ENCODE data around the gene L2HGDH. TPM values are rescaled to one million over a fixed set of nuclear protein-coding genes. Genes with fewer than 3 reads are reported as not detected.

Gene L2HGDH
- total RNA-seq, 3 donors from 2014 or later, result 3.8 to 6.9 (median 6.3) TPM

GRCh38 chr14:50257732-50258131 is 54.3 kb downstream of the L2HGDH start:
- H3K36me3 ChIP-seq, result no peaks in the 10 kb centered on the region
- H3K27me3 ChIP-seq, result no peaks in the 10 kb centered on the region
- DNase-seq (ENCODE audit: low spot score in 2 of 2), result no peak
- H3K4me3 ChIP-seq, result no peak overlapping the region
- H3K4me1 ChIP-seq, result no peaks in the 10 kb centered on the region
- TF ChIP-seq CTCF (IDR thresholded peaks at IDR 0.05) (no peak), POLR2AphosphoS5 (IDR thresholded peaks at IDR 0.05) (no peak)
- H3K27ac ChIP-seq, result no peak overlapping the region
- no peaks in the 10 kb centered on the region for H3K9me3 ChIP-seq
- intact Hi-C loops (cut with DNase I; ENCODE audit: low total_unique reads), result no loop called here

DNA sequence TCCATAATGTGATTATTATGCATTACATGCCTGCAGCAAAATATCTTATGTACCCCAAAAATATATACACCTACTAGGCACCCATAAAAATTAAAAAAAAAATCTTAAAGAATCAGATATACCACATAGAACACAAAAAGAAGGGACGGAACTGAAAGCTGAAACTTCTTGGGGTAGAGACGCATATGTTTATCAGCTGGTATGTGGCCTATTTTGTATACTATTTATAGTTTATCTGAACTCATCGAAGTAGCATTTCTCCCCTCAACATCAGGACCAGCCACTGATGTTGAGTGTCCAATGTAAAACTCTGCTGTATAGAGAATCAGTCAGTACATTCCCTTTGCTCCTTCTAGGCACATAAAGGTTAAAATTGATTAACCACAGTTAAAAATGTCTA is 57.8 kb downstream of the L2HGDH start:
- H3K27ac ChIP-seq, result no peak overlapping the region
- H3K27me3 ChIP-seq, result no peaks in the 10 kb centered on the region
- H3K9me3 ChIP-seq, result no peaks in the 10 kb centered on the region
- H3K4me3 ChIP-seq, result no peak overlapping the region
- no peak for TF ChIP-seq POLR2AphosphoS5 (IDR thresholded peaks at IDR 0.05)
- no peak for TF ChIP-seq CTCF (IDR thresholded peaks at IDR 0.05)
- no peak for TF ChIP-seq POLR2A (IDR thresholded peaks at IDR 0.05)
- H3K36me3 ChIP-seq, result no peaks in the 10 kb centered on the region
- intact Hi-C loops (cut with DNase I; ENCODE audit: low total_unique reads), result no loop called here
- DNase-seq (ENCODE audit: low spot score in 2 of 2), result no peak
- H3K4me1 ChIP-seq, result no peaks in the 10 kb centered on the region

DNA sequence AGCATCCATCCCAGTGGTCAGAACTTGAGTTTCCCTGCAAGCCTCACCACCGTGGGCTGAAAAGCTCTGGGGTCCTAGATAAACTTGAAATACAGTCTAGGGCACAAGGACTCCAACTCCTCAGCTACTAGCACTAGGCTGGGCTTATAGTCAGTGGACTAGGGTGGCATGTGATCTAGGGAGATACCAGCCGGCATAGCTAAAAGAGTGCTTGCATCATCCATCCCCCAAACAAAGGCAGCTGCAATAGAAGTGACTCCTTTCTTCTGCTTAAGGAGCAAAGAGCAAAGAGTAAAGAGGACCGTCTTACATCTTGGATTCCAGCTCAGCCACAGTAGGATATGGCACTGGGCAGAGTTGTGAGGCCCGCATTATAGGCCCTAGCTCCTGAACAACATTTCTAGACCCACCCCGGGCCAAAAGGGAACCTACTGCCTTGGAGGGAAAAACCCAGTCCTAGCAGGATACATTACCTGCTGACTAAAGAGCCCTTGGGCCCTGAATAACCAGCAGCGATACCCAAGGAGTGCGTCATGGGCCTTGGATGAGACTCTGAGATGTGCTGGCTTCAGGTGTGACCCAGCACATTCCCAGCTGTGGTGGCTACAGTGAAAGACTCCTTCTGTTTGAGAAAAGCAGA is 62.8 kb downstream of the L2HGDH start:
- no peak for TF ChIP-seq POLR2A (IDR thresholded peaks at IDR 0.05)
- no peak for TF ChIP-seq CTCF (IDR thresholded peaks at IDR 0.05)
- no peak for TF ChIP-seq POLR2AphosphoS5 (IDR thresholded peaks at IDR 0.05)
- Histone ChIP-seq H3K4me1 (no peaks in the 10 kb centered on the region), H3K27me3 (no peaks in the 10 kb centered on the region), H3K36me3 (no peaks in the 10 kb centered on the region), H3K9me3 (no peaks in the 10 kb centered on the region), H3K4me3 (no peak overlapping the region), H3K27ac (no peak overlapping the region)
- no peak for DNase-seq (ENCODE audit: low spot score in 2 of 2)
- intact Hi-C loops (cut with DNase I; ENCODE audit: low total_unique reads), result no loop called here

DNA sequence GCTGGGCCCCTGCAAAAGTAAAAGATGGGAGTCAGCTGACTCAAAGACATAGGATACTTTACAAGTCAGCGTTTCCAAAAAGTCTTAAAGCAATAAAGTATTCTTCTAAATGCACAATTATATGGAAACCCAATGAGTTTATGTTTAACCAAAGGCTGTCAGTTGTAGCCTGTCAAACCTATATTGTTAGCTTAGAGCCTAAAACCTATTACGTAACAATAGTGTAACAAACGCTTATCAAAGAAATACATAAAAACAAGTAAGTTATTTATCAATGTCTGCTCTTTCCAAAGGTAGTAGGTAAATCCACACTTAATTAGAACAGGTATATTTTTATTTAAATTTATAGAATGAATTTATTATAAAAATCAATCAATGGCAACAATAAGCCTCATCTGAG is 64.8 kb downstream of the L2HGDH start:
- Histone ChIP-seq H3K9me3 (no peaks in the 10 kb centered on the region), H3K27me3 (no peaks in the 10 kb centered on the region), H3K4me1 (no peaks in the 10 kb centered on the region), H3K27ac (no peak overlapping the region), H3K36me3 (no peaks in the 10 kb centered on the region), H3K4me3 (no peak overlapping the region)
- TF ChIP-seq POLR2AphosphoS5 (IDR thresholded peaks at IDR 0.05) (no peak), POLR2A (IDR thresholded peaks at IDR 0.05) (no peak), CTCF (IDR thresholded peaks at IDR 0.05) (no peak)
- intact Hi-C loops (cut with DNase I; ENCODE audit: low total_unique reads), result no loop called here
- no peak for DNase-seq (ENCODE audit: low spot score in 2 of 2)

- Histone ChIP-seq H3K36me3 (no peaks in the 10 kb centered on the region), H3K4me3 (no peak overlapping the region), H3K27ac (no peak overlapping the region), H3K9me3 (no peaks in the 10 kb centered on the region), H3K27me3 (no peaks in the 10 kb centered on the region), H3K4me1 (no peaks in the 10 kb centered on the region)
- TF ChIP-seq POLR2AphosphoS5 (IDR thresholded peaks at IDR 0.05), result no peak
- DNase-seq (ENCODE audit: low spot score in 2 of 2), result no peak
- intact Hi-C loops (cut with DNase I; ENCODE audit: low total_unique reads), result no loop called here
These were observed 69.3 kb downstream of the L2HGDH start for GRCh38 chr14:50242566-50243310.

All from breast epithelium (tissue), 4 donors.